Mesothelial cell of epicardium (in vitro differentiated cells): ENCODE data around the gene VMP1. TPM values are rescaled to one million over a fixed set of nuclear protein-coding genes. Genes with fewer than 3 reads are reported as not detected.

Experiments
- DNase-seq, 2 experiments: peaks; one replicate each; pipeline ENCODE4 v3.0.0; 2021; ENCODE audit warnings: low spot score in 2 of 2; ENCODE audit not compliant: unreplicated experiment in 2 of 2
- H3K27ac Mint-ChIP-seq: 2 replicates; pipeline ENCODE4 v1.8.0; 2021; ENCODE audit warnings: mixed read lengths
- H3K27me3 Mint-ChIP-seq: 2 replicates; pipeline ENCODE4 v1.8.0; 2021; ENCODE audit warnings: low read depth, mixed read lengths
- H3K36me3 Mint-ChIP-seq: 2 replicates; pipeline ENCODE4 v1.8.0; 2021; ENCODE audit warnings: mixed read lengths
- H3K4me1 Mint-ChIP-seq: 2 replicates; pipeline ENCODE4 v1.8.0; 2021; ENCODE audit warnings: mixed read lengths
- H3K4me3 Mint-ChIP-seq: 2 replicates; pipeline ENCODE4 v1.8.0; 2021; ENCODE audit warnings: mild to moderate bottlenecking, moderate library complexity, mixed read lengths
- H3K9me3 Mint-ChIP-seq: 2 replicates; pipeline ENCODE4 v1.8.0; 2021; ENCODE audit warnings: mixed read lengths
- CTCF ChIP-seq: fragments of 200-600 bp; sonication (generic); IDR thresholded peaks from one replicate; pipeline ENCODE4 v1.5.0; 2021; ENCODE audit warnings: antibody characterized with exemption; ENCODE audit not compliant: unreplicated experiment
- total RNA-seq: library from RNA; stranded (reverse); gene quantifications from 3 replicates; pipeline ENCODE4 v1.2.1, GENCODE V29; 2021

The VMP1 gene
- total RNA-seq, 1 donor from 2014 or later = 208 TPM

GRCh38 chr17:59858167-59858816 lies 150.8 kb downstream of the VMP1 start:
- no peak for TF ChIP-seq CTCF
- Mint-ChIP-seq H3K9me3 (no peaks in the 10 kb centered on the region), H3K4me1 (peaks cover 30% of the 10 kb centered on the region), H3K4me3 (no peak overlapping the region), H3K36me3 (peaks cover 8% of the 10 kb centered on the region), H3K27me3 (no peaks in the 10 kb centered on the region), H3K27ac (peak overlapping the region; percentile 85)
- DNase-seq = no peak

- no peak for TF ChIP-seq CTCF
- Mint-ChIP-seq H3K27me3 (no peaks in the 10 kb centered on the region), H3K9me3 (no peaks in the 10 kb centered on the region), H3K4me3 (no peak overlapping the region), H3K4me1 (peaks cover 27% of the 10 kb centered on the region), H3K36me3 (peaks cover 11% of the 10 kb centered on the region), H3K27ac (peak overlapping the region; percentile 85)
- no peak for DNase-seq
Observed at GRCh38 chr17:59858932-59859331, 151.5 kb downstream of the VMP1 start.

DNA sequence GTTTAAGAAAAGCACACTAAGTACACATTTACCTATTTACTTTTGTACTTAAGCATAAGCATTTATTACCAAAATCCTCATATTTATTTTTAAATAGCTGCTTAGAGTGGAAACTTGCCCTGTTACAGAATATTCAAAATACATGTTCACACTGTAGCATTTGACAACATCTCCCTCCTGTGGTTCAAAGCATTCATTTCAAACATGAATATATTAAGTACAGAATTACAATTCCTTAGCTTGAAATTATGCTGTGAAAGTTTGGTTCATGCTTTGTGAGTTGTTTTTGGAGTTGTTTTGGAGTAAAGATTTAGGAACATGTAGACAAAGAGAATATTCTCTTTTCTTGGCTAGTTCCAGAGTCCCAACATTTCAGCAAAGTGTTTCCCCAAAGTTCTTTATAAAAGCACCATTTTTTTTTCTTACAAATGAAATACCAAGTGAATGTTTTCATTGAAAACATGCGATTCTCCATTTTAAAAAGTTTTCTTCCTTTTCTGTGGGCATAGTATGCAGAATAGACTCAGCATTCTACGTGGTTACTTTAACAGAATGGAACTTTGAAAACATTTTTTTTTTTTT lies 152.1 kb downstream of the VMP1 start:
- Mint-ChIP-seq H3K4me1 (peaks cover 27% of the 10 kb centered on the region), H3K36me3 (peaks cover 11% of the 10 kb centered on the region), H3K27me3 (no peaks in the 10 kb centered on the region), H3K9me3 (no peaks in the 10 kb centered on the region), H3K27ac (peak overlapping the region; percentile 85), H3K4me3 (no peak overlapping the region)
- peak; percentile 61 for TF ChIP-seq CTCF
- no peak for DNase-seq

GRCh38 chr17:59863616-59864015 lies 156.2 kb downstream of the VMP1 start:
- H3K27me3 Mint-ChIP-seq = no peaks in the 10 kb centered on the region
- TF ChIP-seq CTCF = no peak
- H3K27ac Mint-ChIP-seq = no peak overlapping the region
- H3K36me3 Mint-ChIP-seq = peaks cover 17% of the 10 kb centered on the region
- no peaks in the 10 kb centered on the region for H3K9me3 Mint-ChIP-seq
- H3K4me1 Mint-ChIP-seq = peaks cover 7% of the 10 kb centered on the region
- no peak for DNase-seq
- no peak overlapping the region for H3K4me3 Mint-ChIP-seq

DNA sequence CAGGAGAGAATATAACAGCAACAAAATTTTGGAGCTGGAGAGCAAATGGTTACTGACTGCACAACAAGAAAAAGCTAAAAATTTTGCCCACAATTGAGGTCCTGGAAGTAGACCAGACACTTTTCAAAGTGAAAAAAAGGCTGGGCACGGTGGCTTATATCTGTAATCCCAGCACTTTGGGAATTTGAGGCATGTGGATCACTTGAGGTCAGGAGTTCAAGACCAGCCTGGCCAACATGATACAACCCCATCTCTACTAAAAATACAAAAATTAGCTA lies 162.4 kb downstream of the VMP1 start:
- Mint-ChIP-seq H3K4me3 (no peak overlapping the region), H3K27ac (no peak overlapping the region), H3K4me1 (peaks cover 8% of the 10 kb centered on the region), H3K9me3 (no peaks in the 10 kb centered on the region), H3K27me3 (no peaks in the 10 kb centered on the region), H3K36me3 (peaks cover 15% of the 10 kb centered on the region)
- no peak for TF ChIP-seq CTCF
- DNase-seq = no peak
